ENCODE results near the gene BRAT1. TPM values are rescaled to one million over a fixed set of nuclear protein-coding genes. Genes with fewer than 3 reads are reported as not detected.

The BRAT1 gene
- total RNA-seq, 1 donor from 2014 or later: 19.7 TPM

DNA sequence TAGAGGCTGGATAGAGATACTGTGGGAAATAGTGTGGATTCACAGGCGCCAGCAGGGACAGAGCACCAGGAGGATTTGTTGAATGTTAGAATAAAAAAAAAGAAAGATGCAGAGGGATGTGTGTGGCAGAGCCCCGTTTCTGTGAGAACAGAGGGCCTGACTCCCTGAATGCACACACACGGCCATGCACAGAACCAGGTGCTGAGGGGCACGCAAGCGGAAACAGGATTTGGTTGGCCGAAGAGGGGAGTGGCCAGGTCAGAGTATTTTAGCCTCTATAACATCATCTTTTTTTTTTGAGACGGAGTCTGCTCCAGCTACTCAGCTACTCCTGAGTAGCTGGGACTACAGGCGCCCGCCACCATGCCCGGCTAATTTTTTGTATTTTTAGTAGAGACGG, 25.3 kb upstream of the BRAT1 start:
- Histone ChIP-seq H3K36me3 (ENCODE audit: insufficient read depth, low read length) (no peaks in the 10 kb centered on the region), H3K27ac (ENCODE audit: low read depth, low read length) (no peak overlapping the region), H3K27me3 (ENCODE audit: insufficient read depth, low read length) (no peaks in the 10 kb centered on the region), H3K4me2 (ENCODE audit: low read length) (no peak overlapping the region), H2AFZ (ENCODE audit: low read depth, low read length) (no peak overlapping the region), H3K4me1 (ENCODE audit: insufficient read depth, low read length) (no peaks in the 10 kb centered on the region), H3K79me2 (ENCODE audit: insufficient read depth, low read length) (no peaks in the 10 kb centered on the region), H4K20me1 (ENCODE audit: insufficient read depth, low read length) (no peaks in the 10 kb centered on the region), H3K4me3 (ENCODE audit: insufficient read depth, low read depth, low read length) (no peak overlapping the region), H3K9me3 (ENCODE audit: insufficient read depth, low read depth, low read length) (no peaks in the 10 kb centered on the region), H3K9ac (ENCODE audit: low read length) (no peak overlapping the region)
- Mint-ChIP-seq H3K9me3 (ENCODE audit: unreplicated experiment) (no peaks in the 10 kb centered on the region), H3K4me3 (ENCODE audit: unreplicated experiment) (no peak overlapping the region), H3K27me3 (ENCODE audit: low read depth, unreplicated experiment) (peaks cover 3% of the 10 kb centered on the region), H3K4me1 (ENCODE audit: low read depth, unreplicated experiment) (peaks cover 5% of the 10 kb centered on the region), H3K36me3 (ENCODE audit: low read depth, unreplicated experiment) (peaks cover 17% of the 10 kb centered on the region), H3K27ac (ENCODE audit: unreplicated experiment) (no peak overlapping the region)
- TF ChIP-seq, protein P1, sequence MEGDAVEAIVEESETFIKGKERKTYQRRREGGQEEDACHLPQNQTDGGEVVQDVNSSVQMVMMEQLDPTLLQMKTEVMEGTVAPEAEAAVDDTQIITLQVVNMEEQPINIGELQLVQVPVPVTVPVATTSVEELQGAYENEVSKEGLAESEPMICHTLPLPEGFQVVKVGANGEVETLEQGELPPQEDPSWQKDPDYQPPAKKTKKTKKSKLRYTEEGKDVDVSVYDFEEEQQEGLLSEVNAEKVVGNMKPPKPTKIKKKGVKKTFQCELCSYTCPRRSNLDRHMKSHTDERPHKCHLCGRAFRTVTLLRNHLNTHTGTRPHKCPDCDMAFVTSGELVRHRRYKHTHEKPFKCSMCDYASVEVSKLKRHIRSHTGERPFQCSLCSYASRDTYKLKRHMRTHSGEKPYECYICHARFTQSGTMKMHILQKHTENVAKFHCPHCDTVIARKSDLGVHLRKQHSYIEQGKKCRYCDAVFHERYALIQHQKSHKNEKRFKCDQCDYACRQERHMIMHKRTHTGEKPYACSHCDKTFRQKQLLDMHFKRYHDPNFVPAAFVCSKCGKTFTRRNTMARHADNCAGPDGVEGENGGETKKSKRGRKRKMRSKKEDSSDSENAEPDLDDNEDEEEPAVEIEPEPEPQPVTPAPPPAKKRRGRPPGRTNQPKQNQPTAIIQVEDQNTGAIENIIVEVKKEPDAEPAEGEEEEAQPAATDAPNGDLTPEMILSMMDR (IDR thresholded peaks at IDR 0.05; ENCODE audit: insufficient read depth, low read depth, low read length): no peak
- TF ChIP-seq EZH2 (IDR thresholded peaks at IDR 0.05; ENCODE audit: insufficient read depth, low read length): no peak
- DNase-seq (ENCODE audit: low read depth) (no peak), FAIRE-seq (no peak)

DNA sequence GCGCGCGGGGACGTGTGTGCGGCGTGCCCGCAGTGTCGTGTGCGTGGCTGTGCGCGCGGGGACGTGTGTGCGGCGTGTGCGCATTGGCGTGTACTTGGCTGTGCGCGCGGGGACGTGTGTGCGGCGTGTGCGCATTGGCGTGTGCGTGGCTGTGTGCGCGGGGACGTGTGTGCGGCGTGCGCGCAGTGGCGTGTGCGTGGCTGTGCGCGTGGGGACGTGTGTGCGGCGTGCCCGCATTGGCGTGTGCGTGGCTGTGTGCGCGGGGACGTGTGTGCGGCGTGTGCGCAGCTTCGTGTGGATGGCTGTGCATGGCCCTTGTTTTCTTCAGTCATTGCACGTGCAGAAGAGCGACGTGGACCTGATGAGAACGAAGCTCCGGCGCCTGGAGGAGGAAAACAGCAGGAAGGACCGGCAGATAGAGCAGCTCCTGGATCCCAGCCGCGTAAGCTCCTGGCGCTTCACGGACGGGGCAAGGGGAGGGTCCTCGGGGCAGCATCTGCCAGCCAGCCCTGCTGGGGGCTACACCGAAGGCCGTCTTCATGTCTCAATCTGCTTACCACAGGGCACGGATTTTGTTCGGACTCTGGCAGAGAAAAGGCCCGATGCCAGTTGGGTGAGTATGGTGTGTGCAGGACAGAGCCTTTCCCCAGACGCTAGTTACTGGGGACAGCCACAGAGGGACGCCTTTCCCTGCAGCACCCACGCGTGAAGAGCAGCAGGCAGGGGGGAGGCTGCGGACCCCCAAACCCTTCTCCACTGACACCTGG, 22.8 kb upstream of the BRAT1 start:
- TF ChIP-seq EZH2 (IDR thresholded peaks at IDR 0.05; ENCODE audit: insufficient read depth, low read length): no peak
- TF ChIP-seq, protein P1 (IDR thresholded peaks at IDR 0.05; ENCODE audit: insufficient read depth, low read depth, low read length): no peak
- Histone ChIP-seq H3K9me3 (ENCODE audit: insufficient read depth, low read depth, low read length) (no peaks in the 10 kb centered on the region), H3K4me1 (ENCODE audit: insufficient read depth, low read length) (no peaks in the 10 kb centered on the region), H3K9ac (ENCODE audit: low read length) (no peak overlapping the region), H4K20me1 (ENCODE audit: insufficient read depth, low read length) (no peaks in the 10 kb centered on the region), H3K4me3 (ENCODE audit: insufficient read depth, low read depth, low read length) (no peak overlapping the region), H3K36me3 (ENCODE audit: insufficient read depth, low read length) (no peaks in the 10 kb centered on the region), H3K27me3 (ENCODE audit: insufficient read depth, low read length) (no peaks in the 10 kb centered on the region), H2AFZ (ENCODE audit: low read depth, low read length) (no peak overlapping the region), H3K79me2 (ENCODE audit: insufficient read depth, low read length) (no peaks in the 10 kb centered on the region), H3K4me2 (ENCODE audit: low read length) (no peak overlapping the region), H3K27ac (ENCODE audit: low read depth, low read length) (no peak overlapping the region)
- Mint-ChIP-seq H3K27ac (ENCODE audit: unreplicated experiment) (no peak overlapping the region), H3K36me3 (ENCODE audit: low read depth, unreplicated experiment) (peaks cover 19% of the 10 kb centered on the region), H3K4me3 (ENCODE audit: unreplicated experiment) (no peak overlapping the region), H3K9me3 (ENCODE audit: unreplicated experiment) (no peaks in the 10 kb centered on the region), H3K27me3 (ENCODE audit: low read depth, unreplicated experiment) (no peaks in the 10 kb centered on the region), H3K4me1 (ENCODE audit: low read depth, unreplicated experiment) (peaks cover 5% of the 10 kb centered on the region)
- no peak for DNase-seq (ENCODE audit: low read depth)
- FAIRE-seq: no peak

Data from astrocyte (in vitro differentiated cells and primary cell).